Osteocyte (in vitro differentiated cells): Measurements from ENCODE around the gene BEX3. TPM values are rescaled to one million over a fixed set of nuclear protein-coding genes. Genes with fewer than 3 reads are reported as not detected.

Experiments used
- DNase-seq: peaks from one replicate; pipeline ENCODE4 v3.0.0; 2021; ENCODE audit warnings: mixed read lengths; ENCODE audit not compliant: unreplicated experiment; ENCODE audit errors: extremely low spot score
- H3K27ac Mint-ChIP-seq: one replicate; pipeline ENCODE4 v1.8.0; 2021; ENCODE audit warnings: mild to moderate bottlenecking, mixed read lengths; ENCODE audit not compliant: unreplicated experiment
- H3K27me3 Mint-ChIP-seq: one replicate; pipeline ENCODE4 v1.8.0; 2021; ENCODE audit warnings: mixed read lengths; ENCODE audit not compliant: unreplicated experiment
- H3K36me3 Mint-ChIP-seq: one replicate; pipeline ENCODE4 v1.8.0; 2021; ENCODE audit warnings: mixed read lengths; ENCODE audit not compliant: unreplicated experiment
- H3K4me1 Mint-ChIP-seq: one replicate; pipeline ENCODE4 v1.8.0; 2021; ENCODE audit warnings: mixed read lengths; ENCODE audit not compliant: unreplicated experiment
- H3K4me3 Mint-ChIP-seq: one replicate; pipeline ENCODE4 v1.8.0; 2021; ENCODE audit warnings: mild to moderate bottlenecking, moderate library complexity, mixed read lengths; ENCODE audit not compliant: unreplicated experiment
- H3K9me3 Mint-ChIP-seq: one replicate; pipeline ENCODE4 v1.8.0; 2021; ENCODE audit warnings: mixed read lengths; ENCODE audit not compliant: unreplicated experiment
- CTCF ChIP-seq: fragments of 200-600 bp; sonication (generic); IDR thresholded peaks from 2 replicates; pipeline ENCODE4 v1.5.0; 2021; ENCODE audit warnings: antibody characterized with exemption, mild to moderate bottlenecking, moderate library complexity
- total RNA-seq: library from RNA; stranded (reverse); gene quantifications from 2 replicates; pipeline ENCODE4 v1.2.1, GENCODE V29; 2021

The BEX3 gene
- total RNA-seq, 1 donor from 2014 or later: 224 TPM

GRCh38 chrX:103367502-103367901, 8.8 kb upstream of the BEX3 start:
- Mint-ChIP-seq H3K27me3 (no peaks in the 10 kb centered on the region), H3K4me1 (peaks cover 14% of the 10 kb centered on the region), H3K36me3 (no peaks in the 10 kb centered on the region), H3K4me3 (no peak overlapping the region), H3K27ac (no peak overlapping the region), H3K9me3 (peaks cover 5% of the 10 kb centered on the region)
- TF ChIP-seq CTCF: no peak
- no peak for DNase-seq

- Mint-ChIP-seq H3K27ac (no peak overlapping the region), H3K4me3 (no peak overlapping the region)
- TF ChIP-seq CTCF: no peak
These were observed 6.9 kb upstream of the BEX3 start for GRCh38 chrX:103369479-103369878.

GRCh38 chrX:103372886-103373285, 3.5 kb upstream of the BEX3 start:
- Mint-ChIP-seq H3K36me3 (peaks cover 4% of the 10 kb centered on the region), H3K27ac (no peak overlapping the region), H3K4me3 (no peak overlapping the region), H3K4me1 (peaks cover 10% of the 10 kb centered on the region), H3K27me3 (no peaks in the 10 kb centered on the region), H3K9me3 (peaks cover 5% of the 10 kb centered on the region)
- no peak for DNase-seq
- no peak for TF ChIP-seq CTCF

More at GRCh38 chrX:103369479-103369878, 6.9 kb upstream of the BEX3 start:
- peaks cover 6% of the 10 kb centered on the region for H3K9me3 Mint-ChIP-seq
- DNase-seq: no peak
- peaks cover 9% of the 10 kb centered on the region for H3K4me1 Mint-ChIP-seq
- no peaks in the 10 kb centered on the region for H3K36me3 Mint-ChIP-seq
- no peaks in the 10 kb centered on the region for H3K27me3 Mint-ChIP-seq

- Mint-ChIP-seq H3K9me3 (peaks cover 5% of the 10 kb centered on the region), H3K27me3 (no peaks in the 10 kb centered on the region), H3K4me3 (no peak overlapping the region), H3K36me3 (peaks cover 6% of the 10 kb centered on the region), H3K4me1 (peaks cover 11% of the 10 kb centered on the region), H3K27ac (no peak overlapping the region)
- TF ChIP-seq CTCF: no peak
- DNase-seq: no peak
These were observed 2.8 kb upstream of the BEX3 start for GRCh38 chrX:103373581-103373980.

GRCh38 chrX:103376979-103377324, 614 bp downstream of the BEX3 start:
- H3K4me3 Mint-ChIP-seq: peak overlapping the region; percentile 85
- peaks cover 10% of the 10 kb centered on the region for H3K36me3 Mint-ChIP-seq
- H3K27me3 Mint-ChIP-seq: no peaks in the 10 kb centered on the region
- TF ChIP-seq CTCF: no peak
- peaks cover 5% of the 10 kb centered on the region for H3K9me3 Mint-ChIP-seq
- no peak for DNase-seq
- H3K4me1 Mint-ChIP-seq: peaks cover 14% of the 10 kb centered on the region
- H3K27ac Mint-ChIP-seq: peak overlapping the region; percentile 88
